ENCODE measurements around the gene ABLIM1.

DNA sequence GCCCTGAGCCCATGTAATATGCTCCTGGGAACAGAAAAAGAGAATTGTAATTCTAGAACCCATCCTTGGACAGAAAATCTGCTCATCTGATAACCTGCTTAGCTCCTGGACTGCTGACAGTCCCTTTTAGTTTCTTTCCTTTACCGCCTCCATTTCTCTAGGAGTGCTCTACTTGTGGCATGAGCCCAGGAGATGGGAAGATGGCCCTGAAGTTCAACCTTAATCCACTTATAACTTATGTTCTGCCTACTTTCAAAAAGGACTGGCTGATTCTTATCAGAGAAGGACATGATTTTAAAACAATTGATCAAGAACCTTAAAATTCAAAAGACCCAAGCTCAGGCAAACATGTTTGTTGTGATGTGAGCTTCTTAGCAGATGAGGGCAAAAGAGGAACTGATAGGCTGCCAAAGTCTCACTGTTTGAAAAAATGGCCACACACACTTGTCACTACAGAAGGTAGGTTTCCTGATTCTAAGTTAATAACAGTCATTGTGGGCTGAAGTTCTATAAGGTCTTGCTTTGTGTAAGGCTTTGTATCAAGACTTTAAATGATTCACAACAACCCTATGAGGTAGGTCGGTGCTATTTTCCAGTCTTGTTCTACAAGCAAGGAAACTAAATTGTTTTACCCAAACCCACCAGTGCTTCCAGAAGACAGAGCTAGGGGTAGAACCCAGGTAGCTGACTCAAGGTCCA lies 159.5 kb downstream of the ABLIM1 start:
- TF ChIP-seq, protein P1, sequence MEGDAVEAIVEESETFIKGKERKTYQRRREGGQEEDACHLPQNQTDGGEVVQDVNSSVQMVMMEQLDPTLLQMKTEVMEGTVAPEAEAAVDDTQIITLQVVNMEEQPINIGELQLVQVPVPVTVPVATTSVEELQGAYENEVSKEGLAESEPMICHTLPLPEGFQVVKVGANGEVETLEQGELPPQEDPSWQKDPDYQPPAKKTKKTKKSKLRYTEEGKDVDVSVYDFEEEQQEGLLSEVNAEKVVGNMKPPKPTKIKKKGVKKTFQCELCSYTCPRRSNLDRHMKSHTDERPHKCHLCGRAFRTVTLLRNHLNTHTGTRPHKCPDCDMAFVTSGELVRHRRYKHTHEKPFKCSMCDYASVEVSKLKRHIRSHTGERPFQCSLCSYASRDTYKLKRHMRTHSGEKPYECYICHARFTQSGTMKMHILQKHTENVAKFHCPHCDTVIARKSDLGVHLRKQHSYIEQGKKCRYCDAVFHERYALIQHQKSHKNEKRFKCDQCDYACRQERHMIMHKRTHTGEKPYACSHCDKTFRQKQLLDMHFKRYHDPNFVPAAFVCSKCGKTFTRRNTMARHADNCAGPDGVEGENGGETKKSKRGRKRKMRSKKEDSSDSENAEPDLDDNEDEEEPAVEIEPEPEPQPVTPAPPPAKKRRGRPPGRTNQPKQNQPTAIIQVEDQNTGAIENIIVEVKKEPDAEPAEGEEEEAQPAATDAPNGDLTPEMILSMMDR (IDR thresholded peaks at IDR 0.05; ENCODE audit: poor library complexity, severe bottlenecking): no peak
- TF ChIP-seq, protein P2, sequence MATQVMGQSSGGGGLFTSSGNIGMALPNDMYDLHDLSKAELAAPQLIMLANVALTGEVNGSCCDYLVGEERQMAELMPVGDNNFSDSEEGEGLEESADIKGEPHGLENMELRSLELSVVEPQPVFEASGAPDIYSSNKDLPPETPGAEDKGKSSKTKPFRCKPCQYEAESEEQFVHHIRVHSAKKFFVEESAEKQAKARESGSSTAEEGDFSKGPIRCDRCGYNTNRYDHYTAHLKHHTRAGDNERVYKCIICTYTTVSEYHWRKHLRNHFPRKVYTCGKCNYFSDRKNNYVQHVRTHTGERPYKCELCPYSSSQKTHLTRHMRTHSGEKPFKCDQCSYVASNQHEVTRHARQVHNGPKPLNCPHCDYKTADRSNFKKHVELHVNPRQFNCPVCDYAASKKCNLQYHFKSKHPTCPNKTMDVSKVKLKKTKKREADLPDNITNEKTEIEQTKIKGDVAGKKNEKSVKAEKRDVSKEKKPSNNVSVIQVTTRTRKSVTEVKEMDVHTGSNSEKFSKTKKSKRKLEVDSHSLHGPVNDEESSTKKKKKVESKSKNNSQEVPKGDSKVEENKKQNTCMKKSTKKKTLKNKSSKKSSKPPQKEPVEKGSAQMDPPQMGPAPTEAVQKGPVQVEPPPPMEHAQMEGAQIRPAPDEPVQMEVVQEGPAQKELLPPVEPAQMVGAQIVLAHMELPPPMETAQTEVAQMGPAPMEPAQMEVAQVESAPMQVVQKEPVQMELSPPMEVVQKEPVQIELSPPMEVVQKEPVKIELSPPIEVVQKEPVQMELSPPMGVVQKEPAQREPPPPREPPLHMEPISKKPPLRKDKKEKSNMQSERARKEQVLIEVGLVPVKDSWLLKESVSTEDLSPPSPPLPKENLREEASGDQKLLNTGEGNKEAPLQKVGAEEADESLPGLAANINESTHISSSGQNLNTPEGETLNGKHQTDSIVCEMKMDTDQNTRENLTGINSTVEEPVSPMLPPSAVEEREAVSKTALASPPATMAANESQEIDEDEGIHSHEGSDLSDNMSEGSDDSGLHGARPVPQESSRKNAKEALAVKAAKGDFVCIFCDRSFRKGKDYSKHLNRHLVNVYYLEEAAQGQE (IDR thresholded peaks at IDR 0.05; ENCODE audit: borderline replicate concordance): no peak
- no peak for TF ChIP-seq EP300 (conservative IDR thresholded peaks at IDR 0.05; ENCODE audit: poor library complexity, severe bottlenecking)
